Progenitor cell of endocrine pancreas (in vitro differentiated cells): ENCODE measurements around the gene FGF8. TPM values are rescaled to one million over a fixed set of nuclear protein-coding genes. Genes with fewer than 3 reads are reported as not detected.

Experiments
- DNase-seq: peaks from one replicate; pipeline ENCODE4 v3.0.0; 2021; ENCODE audit warnings: low spot score; ENCODE audit not compliant: unreplicated experiment
- H3K27ac Mint-ChIP-seq: 2 replicates; pipeline ENCODE4 v1.8.0; 2021; ENCODE audit warnings: mild to moderate bottlenecking, moderate library complexity, mixed read lengths
- H3K27me3 Mint-ChIP-seq: 2 replicates; pipeline ENCODE4 v1.8.0; 2021; ENCODE audit warnings: mixed read lengths
- H3K36me3 Mint-ChIP-seq: 2 replicates; pipeline ENCODE4 v1.8.0; 2022; ENCODE audit warnings: mixed read lengths; ENCODE audit not compliant: insufficient read depth
- H3K4me1 Mint-ChIP-seq: 2 replicates; pipeline ENCODE4 v1.8.0; 2021; ENCODE audit warnings: low read depth, mixed read lengths
- H3K4me3 Mint-ChIP-seq: 2 replicates; pipeline ENCODE4 v1.8.0; 2021; ENCODE audit warnings: low read depth, mild to moderate bottlenecking, moderate library complexity, mixed read lengths
- H3K9me3 Mint-ChIP-seq: 2 replicates; pipeline ENCODE4 v1.8.0; 2021; ENCODE audit warnings: low read depth, mixed read lengths
- CTCF ChIP-seq: fragments of 200-600 bp; sonication (generic); IDR thresholded peaks from one replicate; pipeline ENCODE4 v1.5.0; 2021; ENCODE audit warnings: antibody characterized with exemption, mild to moderate bottlenecking; ENCODE audit not compliant: unreplicated experiment
- total RNA-seq: library from RNA; stranded (reverse); gene quantifications from 2 replicates; pipeline ENCODE4 v1.2.1, GENCODE V29; 2021

Gene FGF8
- total RNA-seq, 1 donor from 2014 or later: 0.69 TPM

- peak overlapping the region; percentile 100 for H3K4me3 Mint-ChIP-seq
- no peak for TF ChIP-seq CTCF
- H3K27ac Mint-ChIP-seq: peak overlapping the region; percentile 94
- DNase-seq: no peak
- no peaks in the 10 kb centered on the region for H3K9me3 Mint-ChIP-seq
- peaks cover 29% of the 10 kb centered on the region for H3K4me1 Mint-ChIP-seq
- peaks cover 10% of the 10 kb centered on the region for H3K36me3 Mint-ChIP-seq
- peaks cover 20% of the 10 kb centered on the region for H3K27me3 Mint-ChIP-seq
These were observed 6.3 kb upstream of the FGF8 start for GRCh38 chr10:101781984-101782810.

GRCh38 chr10:101781655-101781983, 5.7 kb upstream of the FGF8 start:
- peaks cover 8% of the 10 kb centered on the region for H3K36me3 Mint-ChIP-seq
- peaks cover 26% of the 10 kb centered on the region for H3K27me3 Mint-ChIP-seq
- no peaks in the 10 kb centered on the region for H3K9me3 Mint-ChIP-seq
- no peak for TF ChIP-seq CTCF
- H3K4me1 Mint-ChIP-seq: peaks cover 29% of the 10 kb centered on the region
- no peak overlapping the region for H3K27ac Mint-ChIP-seq
- no peak for DNase-seq
- H3K4me3 Mint-ChIP-seq: peak overlapping the region; percentile 100

GRCh38 chr10:101780818-101781654, 5.1 kb upstream of the FGF8 start:
- DNase-seq: no peak
- Mint-ChIP-seq H3K9me3 (no peaks in the 10 kb centered on the region), H3K36me3 (peaks cover 6% of the 10 kb centered on the region), H3K27ac (peak overlapping the region; percentile 29), H3K27me3 (peaks cover 27% of the 10 kb centered on the region), H3K4me1 (peaks cover 29% of the 10 kb centered on the region), H3K4me3 (peak overlapping the region; percentile 100)
- peak; percentile 97 for TF ChIP-seq CTCF

GRCh38 chr10:101780187-101780817, 4.4 kb upstream of the FGF8 start:
- Mint-ChIP-seq H3K9me3 (no peaks in the 10 kb centered on the region), H3K27me3 (peaks cover 27% of the 10 kb centered on the region), H3K4me3 (peak overlapping the region; percentile 40), H3K27ac (peak overlapping the region; percentile 77), H3K36me3 (peaks cover under 1% of the 10 kb centered on the region), H3K4me1 (peaks cover 29% of the 10 kb centered on the region)
- DNase-seq: no peak
- no peak for TF ChIP-seq CTCF
